K562 (cell line): ENCODE results near the gene TP53BP2. TPM values are rescaled to one million over a fixed set of nuclear protein-coding genes. Genes with fewer than 3 reads are reported as not detected.
A peak's percentile ranks its signal among the peaks of the same experiment; 100 is the strongest.

Experiments used
- ELF4 ChIP-seq: fragments of 450-650 bp; formaldehyde crosslinking; IDR thresholded peaks from 2 replicates; pipeline ENCODE4 v1.4.0; 2022; ENCODE audit warnings: missing genetic modification characterization
- MTA1 ChIP-seq: fragments of 450-650 bp; IDR thresholded peaks from 2 replicates; pipeline ENCODE4 v1.6.1; 2017; ENCODE audit warnings: borderline replicate concordance
- SIX5 ChIP-seq, 2 experiments: IDR thresholded peaks; 2 replicates each; pipeline ENCODE4 v1.6.1; 2011; ENCODE audit warnings: low read length in 2 of 2, borderline replicate concordance in 1 of 2, low read depth in 1 of 2, mild to moderate bottlenecking in 1 of 2, moderate library complexity in 1 of 2; ENCODE audit not compliant: insufficient read depth in 1 of 2
- ZNF311 ChIP-seq: fragments of 250-450 bp; sonication (Bioruptor Pico); IDR thresholded peaks from 2 replicates; pipeline ENCODE4 v1.4.0; 2020; ENCODE audit warnings: mild to moderate bottlenecking, moderate library complexity
- polyA plus RNA-seq, 8 experiments: library from polyadenylated mRNA; depleted of rRNA in 4 of 8; stranded (reverse) in 5 of 8; unstranded in 3 of 8; fragments of >200 nt; fragmentation: Nextera tagmentation in 2 of 8; fragmentation: Illumina TruSeq in 1 of 8; extraction: Ambion mirVana in 2 of 8; extraction: Trizol in 1 of 8; gene quantifications; 2 replicates each; pipeline versions ENCODE4 v1.2.1 to v1.2.3, GENCODE V29; 2011 to 2014; ENCODE audit warnings: inconsistent platforms in 1 of 8, missing spikeins in 1 of 8
- total RNA-seq, 7 experiments: library from RNA; depleted of rRNA in 6 of 7; stranded (reverse); fragments of >200 nt in 6 of 7; fragmentation: Illumina TruSeq in 2 of 7; extraction: Trizol in 2 of 7; gene quantifications; 2 replicates each; pipeline versions ENCODE4 v1.2.1 to v1.2.3, GENCODE V29; 2011 to 2021; ENCODE audit warnings: low replicate concordance in 1 of 7
- TF ChIP-seq, protein P1 (sequence below): fragments of 450-650 bp; IDR thresholded peaks from 2 replicates; pipeline ENCODE4 v1.6.1; 2018; ENCODE audit not compliant: partially characterized antibody
- TF ChIP-seq, protein P2 (sequence below): sonication (generic); formaldehyde crosslinking; IDR thresholded peaks from 2 replicates; pipeline ENCODE4 v1.8.0; 2023; ENCODE audit warnings: missing genetic modification reagents, mild to moderate bottlenecking, borderline replicate concordance
- TF ChIP-seq, protein P3 (sequence below): fragments of 450-650 bp; formaldehyde crosslinking; conservative IDR thresholded peaks from 2 replicates; pipeline ENCODE4 v1.4.0; 2022; ENCODE audit warnings: mild to moderate bottlenecking, missing genetic modification characterization
- TF ChIP-seq, protein P4 (sequence below): fragments of 250-450 bp; sonication (Bioruptor Pico); IDR thresholded peaks from 2 replicates; pipeline ENCODE4 v1.4.0; 2020; ENCODE audit warnings: mild to moderate bottlenecking, moderate library complexity, borderline replicate concordance

TP53BP2 gene
- total and polyA plus RNA-seq, 9 of the 15 experiments (the other 6 are each of a cell fraction or from before 2014, with no cell fraction given), result 17.0 to 69.6 (median 40.1) TPM

DNA sequence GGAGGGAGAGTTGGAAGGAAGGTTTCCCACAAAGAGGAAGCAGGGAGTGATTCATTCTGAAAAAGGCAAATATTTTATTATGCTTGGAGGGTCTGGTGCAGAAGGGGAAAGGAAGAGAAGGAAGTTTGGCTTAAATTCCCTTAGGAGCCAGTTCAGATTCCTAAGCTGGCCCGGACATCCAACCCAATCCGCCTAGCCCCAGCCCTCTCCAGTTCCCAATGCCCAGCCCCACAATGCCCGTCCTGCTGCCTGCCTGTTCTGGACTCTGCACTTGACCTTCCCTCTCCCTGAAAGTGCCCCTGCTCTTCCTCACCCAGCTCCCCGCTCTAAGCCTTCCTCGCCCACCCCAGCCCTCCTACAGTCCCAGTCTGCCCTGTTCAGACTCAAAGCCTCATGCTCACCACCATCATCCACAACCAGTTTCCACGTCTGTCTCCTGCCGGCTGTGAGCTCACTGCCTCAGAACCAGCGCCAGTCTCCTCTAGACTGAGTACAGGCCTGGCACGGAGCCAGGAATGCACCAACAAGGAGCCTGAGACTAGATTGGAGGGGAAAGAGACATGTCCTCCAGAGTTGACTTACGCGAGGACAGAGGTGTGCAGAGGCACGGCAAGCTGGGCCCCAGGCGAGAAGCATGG, 114.5 kb downstream of the TP53BP2 start (continued):
- TF ChIP-seq, protein P1, sequence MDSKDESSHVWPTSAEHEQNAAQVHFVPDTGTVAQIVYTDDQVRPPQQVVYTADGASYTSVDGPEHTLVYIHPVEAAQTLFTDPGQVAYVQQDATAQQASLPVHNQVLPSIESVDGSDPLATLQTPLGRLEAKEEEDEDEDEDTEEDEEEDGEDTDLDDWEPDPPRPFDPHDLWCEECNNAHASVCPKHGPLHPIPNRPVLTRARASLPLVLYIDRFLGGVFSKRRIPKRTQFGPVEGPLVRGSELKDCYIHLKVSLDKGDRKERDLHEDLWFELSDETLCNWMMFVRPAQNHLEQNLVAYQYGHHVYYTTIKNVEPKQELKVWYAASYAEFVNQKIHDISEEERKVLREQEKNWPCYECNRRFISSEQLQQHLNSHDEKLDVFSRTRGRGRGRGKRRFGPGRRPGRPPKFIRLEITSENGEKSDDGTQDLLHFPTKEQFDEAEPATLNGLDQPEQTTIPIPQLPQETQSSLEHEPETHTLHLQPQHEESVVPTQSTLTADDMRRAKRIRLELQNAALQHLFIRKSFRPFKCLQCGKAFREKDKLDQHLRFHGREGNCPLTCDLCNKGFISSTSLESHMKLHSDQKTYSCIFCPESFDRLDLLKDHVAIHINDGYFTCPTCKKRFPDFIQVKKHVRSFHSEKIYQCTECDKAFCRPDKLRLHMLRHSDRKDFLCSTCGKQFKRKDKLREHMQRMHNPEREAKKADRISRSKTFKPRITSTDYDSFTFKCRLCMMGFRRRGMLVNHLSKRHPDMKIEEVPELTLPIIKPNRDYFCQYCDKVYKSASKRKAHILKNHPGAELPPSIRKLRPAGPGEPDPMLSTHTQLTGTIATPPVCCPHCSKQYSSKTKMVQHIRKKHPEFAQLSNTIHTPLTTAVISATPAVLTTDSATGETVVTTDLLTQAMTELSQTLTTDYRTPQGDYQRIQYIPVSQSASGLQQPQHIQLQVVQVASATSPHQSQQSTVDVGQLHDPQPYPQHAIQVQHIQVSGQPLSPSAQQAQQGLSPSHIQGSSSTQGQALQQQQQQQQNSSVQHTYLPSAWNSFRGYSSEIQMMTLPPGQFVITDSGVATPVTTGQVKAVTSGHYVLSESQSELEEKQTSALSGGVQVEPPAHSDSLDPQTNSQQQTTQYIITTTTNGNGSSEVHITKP, result peak; percentile 80
- TF ChIP-seq ELF4 (no peak), SIX5 (IDR thresholded peaks at IDR 0.05; ENCODE audit: borderline replicate concordance in 1 of 2, insufficient read depth in 1 of 2, low read depth in 1 of 2, low read length in 2 of 2) (no peak), ZNF311 (CRISPR knock-in tag) (no peak), MTA1 (no peak)
- TF ChIP-seq, protein P2, sequence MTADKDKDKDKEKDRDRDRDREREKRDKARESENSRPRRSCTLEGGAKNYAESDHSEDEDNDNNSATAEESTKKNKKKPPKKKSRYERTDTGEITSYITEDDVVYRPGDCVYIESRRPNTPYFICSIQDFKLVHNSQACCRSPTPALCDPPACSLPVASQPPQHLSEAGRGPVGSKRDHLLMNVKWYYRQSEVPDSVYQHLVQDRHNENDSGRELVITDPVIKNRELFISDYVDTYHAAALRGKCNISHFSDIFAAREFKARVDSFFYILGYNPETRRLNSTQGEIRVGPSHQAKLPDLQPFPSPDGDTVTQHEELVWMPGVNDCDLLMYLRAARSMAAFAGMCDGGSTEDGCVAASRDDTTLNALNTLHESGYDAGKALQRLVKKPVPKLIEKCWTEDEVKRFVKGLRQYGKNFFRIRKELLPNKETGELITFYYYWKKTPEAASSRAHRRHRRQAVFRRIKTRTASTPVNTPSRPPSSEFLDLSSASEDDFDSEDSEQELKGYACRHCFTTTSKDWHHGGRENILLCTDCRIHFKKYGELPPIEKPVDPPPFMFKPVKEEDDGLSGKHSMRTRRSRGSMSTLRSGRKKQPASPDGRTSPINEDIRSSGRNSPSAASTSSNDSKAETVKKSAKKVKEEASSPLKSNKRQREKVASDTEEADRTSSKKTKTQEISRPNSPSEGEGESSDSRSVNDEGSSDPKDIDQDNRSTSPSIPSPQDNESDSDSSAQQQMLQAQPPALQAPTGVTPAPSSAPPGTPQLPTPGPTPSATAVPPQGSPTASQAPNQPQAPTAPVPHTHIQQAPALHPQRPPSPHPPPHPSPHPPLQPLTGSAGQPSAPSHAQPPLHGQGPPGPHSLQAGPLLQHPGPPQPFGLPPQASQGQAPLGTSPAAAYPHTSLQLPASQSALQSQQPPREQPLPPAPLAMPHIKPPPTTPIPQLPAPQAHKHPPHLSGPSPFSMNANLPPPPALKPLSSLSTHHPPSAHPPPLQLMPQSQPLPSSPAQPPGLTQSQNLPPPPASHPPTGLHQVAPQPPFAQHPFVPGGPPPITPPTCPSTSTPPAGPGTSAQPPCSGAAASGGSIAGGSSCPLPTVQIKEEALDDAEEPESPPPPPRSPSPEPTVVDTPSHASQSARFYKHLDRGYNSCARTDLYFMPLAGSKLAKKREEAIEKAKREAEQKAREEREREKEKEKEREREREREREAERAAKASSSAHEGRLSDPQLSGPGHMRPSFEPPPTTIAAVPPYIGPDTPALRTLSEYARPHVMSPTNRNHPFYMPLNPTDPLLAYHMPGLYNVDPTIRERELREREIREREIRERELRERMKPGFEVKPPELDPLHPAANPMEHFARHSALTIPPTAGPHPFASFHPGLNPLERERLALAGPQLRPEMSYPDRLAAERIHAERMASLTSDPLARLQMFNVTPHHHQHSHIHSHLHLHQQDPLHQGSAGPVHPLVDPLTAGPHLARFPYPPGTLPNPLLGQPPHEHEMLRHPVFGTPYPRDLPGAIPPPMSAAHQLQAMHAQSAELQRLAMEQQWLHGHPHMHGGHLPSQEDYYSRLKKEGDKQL (CRISPR knock-in tag), result no peak
- TF ChIP-seq, protein P3, sequence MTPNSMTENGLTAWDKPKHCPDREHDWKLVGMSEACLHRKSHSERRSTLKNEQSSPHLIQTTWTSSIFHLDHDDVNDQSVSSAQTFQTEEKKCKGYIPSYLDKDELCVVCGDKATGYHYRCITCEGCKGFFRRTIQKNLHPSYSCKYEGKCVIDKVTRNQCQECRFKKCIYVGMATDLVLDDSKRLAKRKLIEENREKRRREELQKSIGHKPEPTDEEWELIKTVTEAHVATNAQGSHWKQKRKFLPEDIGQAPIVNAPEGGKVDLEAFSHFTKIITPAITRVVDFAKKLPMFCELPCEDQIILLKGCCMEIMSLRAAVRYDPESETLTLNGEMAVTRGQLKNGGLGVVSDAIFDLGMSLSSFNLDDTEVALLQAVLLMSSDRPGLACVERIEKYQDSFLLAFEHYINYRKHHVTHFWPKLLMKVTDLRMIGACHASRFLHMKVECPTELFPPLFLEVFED, result no peak
- TF ChIP-seq, protein P4, sequence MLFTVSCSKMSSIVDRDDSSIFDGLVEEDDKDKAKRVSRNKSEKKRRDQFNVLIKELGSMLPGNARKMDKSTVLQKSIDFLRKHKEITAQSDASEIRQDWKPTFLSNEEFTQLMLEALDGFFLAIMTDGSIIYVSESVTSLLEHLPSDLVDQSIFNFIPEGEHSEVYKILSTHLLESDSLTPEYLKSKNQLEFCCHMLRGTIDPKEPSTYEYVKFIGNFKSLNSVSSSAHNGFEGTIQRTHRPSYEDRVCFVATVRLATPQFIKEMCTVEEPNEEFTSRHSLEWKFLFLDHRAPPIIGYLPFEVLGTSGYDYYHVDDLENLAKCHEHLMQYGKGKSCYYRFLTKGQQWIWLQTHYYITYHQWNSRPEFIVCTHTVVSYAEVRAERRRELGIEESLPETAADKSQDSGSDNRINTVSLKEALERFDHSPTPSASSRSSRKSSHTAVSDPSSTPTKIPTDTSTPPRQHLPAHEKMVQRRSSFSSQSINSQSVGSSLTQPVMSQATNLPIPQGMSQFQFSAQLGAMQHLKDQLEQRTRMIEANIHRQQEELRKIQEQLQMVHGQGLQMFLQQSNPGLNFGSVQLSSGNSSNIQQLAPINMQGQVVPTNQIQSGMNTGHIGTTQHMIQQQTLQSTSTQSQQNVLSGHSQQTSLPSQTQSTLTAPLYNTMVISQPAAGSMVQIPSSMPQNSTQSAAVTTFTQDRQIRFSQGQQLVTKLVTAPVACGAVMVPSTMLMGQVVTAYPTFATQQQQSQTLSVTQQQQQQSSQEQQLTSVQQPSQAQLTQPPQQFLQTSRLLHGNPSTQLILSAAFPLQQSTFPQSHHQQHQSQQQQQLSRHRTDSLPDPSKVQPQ (CRISPR knock-in tag), result no peak
